ENCODE results near the gene LIN54. TPM values are rescaled to one million over a fixed set of nuclear protein-coding genes. Genes with fewer than 3 reads are reported as not detected.
A peak's percentile ranks its signal among the peaks of the same experiment; 100 is the strongest.

LIN54 gene
- total RNA-seq, 1 donor = 14.8 TPM

DNA sequence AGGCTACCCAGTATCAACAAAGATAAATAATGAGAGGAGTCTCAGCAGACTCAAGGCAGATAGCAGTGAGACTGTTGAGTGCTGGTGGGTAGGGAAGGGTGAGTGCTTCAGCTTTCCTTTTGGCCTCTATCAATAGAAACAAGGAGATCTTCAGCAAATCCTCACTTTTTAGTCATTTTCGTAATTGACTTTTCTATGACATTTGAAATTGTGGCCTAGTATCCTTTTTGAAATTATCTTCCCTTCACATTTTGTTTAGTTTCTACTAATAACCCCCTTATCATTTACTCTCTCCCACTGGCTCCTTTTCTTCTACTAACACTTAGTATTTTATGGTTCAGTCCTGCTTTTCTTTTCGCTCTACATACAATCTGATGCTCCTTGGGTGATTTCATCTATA is 44.9 kb downstream of the LIN54 start:
- Histone ChIP-seq H4K20me1 (ENCODE audit: insufficient read depth, low read length) (no peaks in the 10 kb centered on the region), H3K4me3 (ENCODE audit: insufficient read depth, low read length) (no peak overlapping the region), H3K27ac (ENCODE audit: low read depth, low read length) (no peak overlapping the region), H3K36me3 (ENCODE audit: insufficient read depth, low read length) (peaks cover 10% of the 10 kb centered on the region), H3K4me1 (ENCODE audit: insufficient read depth, low read length) (no peaks in the 10 kb centered on the region), H2AFZ (ENCODE audit: low read length) (no peak overlapping the region), H3K4me2 (ENCODE audit: insufficient read depth, low read length) (no peak overlapping the region), H3K79me2 (ENCODE audit: insufficient read depth, low read length) (no peaks in the 10 kb centered on the region), H3K27me3 (ENCODE audit: insufficient read depth, low read length) (no peaks in the 10 kb centered on the region), H3K9me3 (ENCODE audit: low read depth, low read length) (no peaks in the 10 kb centered on the region)
- TF ChIP-seq, protein P1, sequence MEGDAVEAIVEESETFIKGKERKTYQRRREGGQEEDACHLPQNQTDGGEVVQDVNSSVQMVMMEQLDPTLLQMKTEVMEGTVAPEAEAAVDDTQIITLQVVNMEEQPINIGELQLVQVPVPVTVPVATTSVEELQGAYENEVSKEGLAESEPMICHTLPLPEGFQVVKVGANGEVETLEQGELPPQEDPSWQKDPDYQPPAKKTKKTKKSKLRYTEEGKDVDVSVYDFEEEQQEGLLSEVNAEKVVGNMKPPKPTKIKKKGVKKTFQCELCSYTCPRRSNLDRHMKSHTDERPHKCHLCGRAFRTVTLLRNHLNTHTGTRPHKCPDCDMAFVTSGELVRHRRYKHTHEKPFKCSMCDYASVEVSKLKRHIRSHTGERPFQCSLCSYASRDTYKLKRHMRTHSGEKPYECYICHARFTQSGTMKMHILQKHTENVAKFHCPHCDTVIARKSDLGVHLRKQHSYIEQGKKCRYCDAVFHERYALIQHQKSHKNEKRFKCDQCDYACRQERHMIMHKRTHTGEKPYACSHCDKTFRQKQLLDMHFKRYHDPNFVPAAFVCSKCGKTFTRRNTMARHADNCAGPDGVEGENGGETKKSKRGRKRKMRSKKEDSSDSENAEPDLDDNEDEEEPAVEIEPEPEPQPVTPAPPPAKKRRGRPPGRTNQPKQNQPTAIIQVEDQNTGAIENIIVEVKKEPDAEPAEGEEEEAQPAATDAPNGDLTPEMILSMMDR (IDR thresholded peaks at IDR 0.05; ENCODE audit: extremely low read depth, low read depth, low read length) = no peak
- no peak for DNase-seq (ENCODE audit: insufficient read length, low spot score, missing footprints)

DNA sequence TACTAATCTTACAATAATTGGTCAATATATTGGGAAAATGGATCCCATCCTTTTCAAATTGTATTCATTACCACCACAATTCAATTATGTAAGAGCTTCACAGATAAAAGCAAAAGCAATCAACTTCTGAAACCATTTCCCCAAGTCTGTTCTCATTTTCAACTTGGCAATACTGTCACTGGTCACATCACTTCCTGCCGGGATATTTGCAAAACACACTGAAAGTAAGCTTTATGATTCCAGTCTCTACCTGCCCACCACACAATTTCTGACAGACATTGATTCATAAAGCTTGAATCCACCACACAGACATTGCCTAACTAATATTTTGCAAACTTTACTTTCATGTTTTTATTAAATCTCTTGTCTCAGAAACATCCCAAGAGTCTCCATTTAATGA is 53.6 kb downstream of the LIN54 start:
- Histone ChIP-seq H2AFZ (ENCODE audit: low read length) (no peak overlapping the region), H3K4me3 (ENCODE audit: insufficient read depth, low read length) (no peak overlapping the region), H3K79me2 (ENCODE audit: insufficient read depth, low read length) (peaks cover 4% of the 10 kb centered on the region), H3K27me3 (ENCODE audit: insufficient read depth, low read length) (no peaks in the 10 kb centered on the region), H3K9me3 (ENCODE audit: low read depth, low read length) (no peaks in the 10 kb centered on the region), H3K27ac (ENCODE audit: low read depth, low read length) (no peak overlapping the region), H3K36me3 (ENCODE audit: insufficient read depth, low read length) (peaks cover 6% of the 10 kb centered on the region), H4K20me1 (ENCODE audit: insufficient read depth, low read length) (no peaks in the 10 kb centered on the region), H3K4me2 (ENCODE audit: insufficient read depth, low read length) (no peak overlapping the region), H3K4me1 (ENCODE audit: insufficient read depth, low read length) (no peaks in the 10 kb centered on the region)
- no peak for DNase-seq (ENCODE audit: insufficient read length, low spot score, missing footprints)
- TF ChIP-seq, protein P1 (IDR thresholded peaks at IDR 0.05; ENCODE audit: extremely low read depth, low read depth, low read length) = no peak

DNA sequence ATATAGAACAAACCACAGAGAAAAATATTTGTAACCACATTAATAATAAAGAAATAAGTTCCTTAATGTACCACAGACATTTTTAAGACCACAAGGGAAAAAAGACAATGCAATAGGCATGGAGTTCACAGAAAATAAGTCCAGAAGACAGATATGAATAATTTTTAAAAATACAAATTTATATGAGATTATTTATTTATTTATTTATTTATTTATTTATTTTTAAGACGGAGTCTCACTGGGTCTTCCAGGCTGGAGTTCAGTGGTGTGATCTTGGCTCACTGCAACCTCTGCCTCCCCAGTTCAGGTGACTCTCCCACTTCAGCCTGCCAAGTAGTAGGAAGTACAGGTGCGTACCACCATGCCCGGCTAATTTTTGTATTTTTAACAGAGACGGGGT is 56.4 kb downstream of the LIN54 start:
- no peaks in the 10 kb centered on the region for H3K36me3 ChIP-seq (ENCODE audit: insufficient read depth, low read length)

DNA sequence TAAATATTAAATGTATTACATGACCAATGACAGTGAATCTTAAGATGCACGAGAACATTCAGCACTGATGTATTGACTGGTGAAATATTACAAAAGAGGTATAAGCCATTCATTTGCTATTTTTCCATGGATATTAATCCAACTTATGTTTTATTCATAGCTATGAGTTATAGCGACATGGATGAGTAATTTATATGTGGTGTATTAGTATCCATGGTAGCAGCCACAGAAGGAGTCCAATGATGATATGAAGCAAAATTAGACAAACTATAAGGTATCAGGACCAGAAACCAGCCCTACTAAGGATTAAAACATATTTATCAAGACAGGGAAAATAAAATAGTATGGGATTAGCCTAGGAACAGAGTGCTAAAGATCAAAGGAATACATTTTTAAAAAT is 59.4 kb downstream of the LIN54 start:
- Histone ChIP-seq H3K4me3 (ENCODE audit: insufficient read depth, low read length) (no peak overlapping the region), H4K20me1 (ENCODE audit: insufficient read depth, low read length) (no peaks in the 10 kb centered on the region), H3K27ac (ENCODE audit: low read depth, low read length) (peak overlapping the region; percentile 34), H3K4me2 (ENCODE audit: insufficient read depth, low read length) (no peak overlapping the region), H3K79me2 (ENCODE audit: insufficient read depth, low read length) (peaks cover 2% of the 10 kb centered on the region), H3K4me1 (ENCODE audit: insufficient read depth, low read length) (peaks cover 3% of the 10 kb centered on the region), H3K27me3 (ENCODE audit: insufficient read depth, low read length) (no peaks in the 10 kb centered on the region), H3K9me3 (ENCODE audit: low read depth, low read length) (no peaks in the 10 kb centered on the region), H2AFZ (ENCODE audit: low read length) (no peak overlapping the region), H3K36me3 (ENCODE audit: insufficient read depth, low read length) (no peaks in the 10 kb centered on the region)
- DNase-seq (ENCODE audit: insufficient read length, low spot score, missing footprints) = no peak
- TF ChIP-seq, protein P1 (IDR thresholded peaks at IDR 0.05; ENCODE audit: extremely low read depth, low read depth, low read length) = no peak

More for the DNA sequence above, 56.4 kb downstream of the LIN54 start:
- no peak overlapping the region for H3K4me3 ChIP-seq (ENCODE audit: insufficient read depth, low read length)
- peaks cover 3% of the 10 kb centered on the region for H3K4me1 ChIP-seq (ENCODE audit: insufficient read depth, low read length)
- H3K79me2 ChIP-seq (ENCODE audit: insufficient read depth, low read length) = peaks cover 4% of the 10 kb centered on the region
- no peaks in the 10 kb centered on the region for H4K20me1 ChIP-seq (ENCODE audit: insufficient read depth, low read length)
- H3K9me3 ChIP-seq (ENCODE audit: low read depth, low read length) = no peaks in the 10 kb centered on the region
- H3K27ac ChIP-seq (ENCODE audit: low read depth, low read length) = no peak overlapping the region
- no peak overlapping the region for H3K4me2 ChIP-seq (ENCODE audit: insufficient read depth, low read length)
- H3K27me3 ChIP-seq (ENCODE audit: insufficient read depth, low read length) = no peaks in the 10 kb centered on the region
- DNase-seq (ENCODE audit: insufficient read length, low spot score, missing footprints) = no peak
- no peak overlapping the region for H2AFZ ChIP-seq (ENCODE audit: low read length)
- TF ChIP-seq, protein P1 (IDR thresholded peaks at IDR 0.05; ENCODE audit: extremely low read depth, low read depth, low read length) = no peak

All from osteoblast (primary cell).